ENCODE data around the gene TCEAL3. TPM values are rescaled to one million over a fixed set of nuclear protein-coding genes. Genes with fewer than 3 reads are reported as not detected.
"Not testable (repeated sequence)": the region's sequence is repeated elsewhere in the genome, so short reads cannot be mapped to it uniquely, and the experiment has no call there.

Gene TCEAL3
- total RNA-seq: 1 to 10 TPM; 4.0 to 4.5 TPM

- ChIA-PET CTCF (no interaction called here), POLR2A (interaction anchor here (1.0 kb wide), 1 partner anchor 78 kb away, joined by 4 read pairs; no protein-coding TSS in a partner anchor)
Observed at GRCh38 chrX:103607364-103608305, at the start of gene TCEAL3. TSS of gene TCEAL3 (plus strand) at chrX:103607963. CDS start at chrX:103609065, 1,102 bp downstream.

DNA sequence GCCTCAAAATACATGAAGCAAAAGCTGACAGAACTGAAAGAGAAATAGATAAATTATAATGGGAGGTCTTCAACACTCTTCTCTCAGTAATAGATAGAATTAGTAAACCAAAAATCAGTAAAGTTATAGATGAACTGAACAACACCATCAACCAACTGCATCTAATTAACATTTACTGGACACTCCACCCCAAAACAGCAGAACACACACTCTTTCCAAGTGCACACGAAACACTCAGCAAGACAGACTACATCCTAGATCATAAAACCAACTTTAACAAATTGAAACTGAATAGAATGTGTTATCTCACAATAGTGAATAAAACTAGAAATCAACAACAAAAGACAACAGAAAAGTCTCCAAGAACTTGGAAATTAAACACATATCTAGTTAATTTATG, 47.5 kb upstream of the TCEAL3 start:
- ChIA-PET POLR2A (no interaction called here), CTCF (no interaction called here)

- CTCF ChIA-PET: no interaction called here
- POLR2A ChIA-PET: no interaction called here
Observed at GRCh38 chrX:103562801-103563200, 45.0 kb upstream of the TCEAL3 start.

GRCh38 chrX:103565197-103565596, 42.6 kb upstream of the TCEAL3 start:
- POLR2A ChIA-PET: no interaction called here
- CTCF ChIA-PET: no interaction called here

- CTCF ChIA-PET: no interaction called here
- POLR2A ChIA-PET: no interaction called here
Observed at GRCh38 chrX:103565752-103566151, 42.0 kb upstream of the TCEAL3 start.

- POLR2A ChIA-PET: no interaction called here
- CTCF ChIA-PET: no interaction called here
Observed at GRCh38 chrX:103571121-103571520, 36.6 kb upstream of the TCEAL3 start.

- ChIA-PET CTCF (no interaction called here), POLR2A (no interaction called here)
Observed at GRCh38 chrX:103571726-103572125, 36.0 kb upstream of the TCEAL3 start.

DNA sequence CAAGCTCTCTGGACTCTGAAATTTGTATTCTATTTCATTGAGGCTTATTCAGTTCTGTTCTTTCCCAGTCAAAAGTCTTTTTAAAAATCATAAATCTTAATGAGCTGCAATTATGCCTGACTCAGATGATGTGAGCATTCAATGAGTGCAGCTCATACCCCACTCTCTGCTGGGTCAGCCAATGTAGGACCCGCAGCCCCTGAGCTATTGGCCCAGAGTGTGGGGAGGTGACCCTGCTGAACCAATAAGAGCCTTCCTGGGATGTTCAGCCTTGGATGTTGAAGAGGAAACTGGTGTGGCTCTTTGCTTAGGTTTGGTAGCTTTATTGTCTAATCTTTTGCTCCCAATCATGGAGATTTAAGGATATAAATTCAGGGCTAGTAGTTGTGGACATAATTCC, 34.6 kb upstream of the TCEAL3 start:
- POLR2A ChIA-PET: no interaction called here
- CTCF ChIA-PET: no interaction called here

GRCh38 chrX:103584596-103584995, 23.2 kb upstream of the TCEAL3 start:
- ChIA-PET POLR2A (no interaction called here), CTCF (no interaction called here)

DNA sequence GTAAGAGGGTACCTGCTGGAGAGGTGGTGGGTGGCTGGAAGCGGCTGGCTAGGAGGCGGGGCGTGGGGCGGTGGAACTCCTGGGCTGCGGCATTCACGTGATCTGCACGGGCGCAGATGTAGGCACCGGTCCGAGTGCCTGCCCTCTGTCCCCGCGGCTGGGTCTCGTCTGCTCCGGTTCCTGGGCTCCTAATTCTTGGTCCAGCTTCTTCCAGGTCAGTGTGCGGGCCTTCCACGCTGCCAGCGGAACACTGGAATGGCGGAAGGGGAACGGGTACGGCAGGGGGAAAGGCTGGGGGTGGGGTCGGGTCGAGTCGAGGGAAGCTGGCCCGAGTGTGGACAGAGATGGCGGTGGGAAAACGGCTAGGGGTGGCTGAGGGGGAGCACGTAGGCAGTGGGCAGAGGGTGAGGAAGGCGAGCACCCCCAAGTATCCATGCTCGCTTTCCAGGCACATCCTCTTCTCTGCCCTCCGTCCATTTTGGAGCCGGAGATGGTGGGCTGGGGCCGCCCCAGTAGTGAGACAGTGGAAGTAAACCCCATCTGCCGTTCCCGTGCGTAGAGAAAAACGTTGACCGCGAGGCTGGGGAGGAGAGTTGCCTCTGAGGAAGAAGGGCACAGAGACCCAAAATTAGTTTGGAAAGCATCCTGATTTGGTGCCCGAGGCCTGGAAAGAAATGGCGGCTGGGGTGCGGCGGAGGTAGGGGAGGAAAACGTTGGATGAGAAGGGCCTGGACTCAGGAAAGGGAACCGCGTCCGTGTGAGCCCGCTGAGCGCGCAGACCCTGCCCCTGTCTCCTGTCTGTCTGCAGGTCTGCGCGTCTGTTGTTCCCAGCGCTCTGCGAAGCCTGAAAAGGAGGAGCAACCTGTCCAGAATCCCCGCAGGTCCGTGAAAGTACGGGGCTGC, 22.1 kb upstream of the TCEAL3 start, which contains the start of gene TCEAL4:
Gene TCEAL4, plus strand, starts transcription at position 105 of the 903 bp plus-strand sequence. CDS start 1,161 bp downstream, outside the sequence.
- POLR2A ChIA-PET: no interaction called here
- CTCF ChIA-PET: no interaction called here

DNA sequence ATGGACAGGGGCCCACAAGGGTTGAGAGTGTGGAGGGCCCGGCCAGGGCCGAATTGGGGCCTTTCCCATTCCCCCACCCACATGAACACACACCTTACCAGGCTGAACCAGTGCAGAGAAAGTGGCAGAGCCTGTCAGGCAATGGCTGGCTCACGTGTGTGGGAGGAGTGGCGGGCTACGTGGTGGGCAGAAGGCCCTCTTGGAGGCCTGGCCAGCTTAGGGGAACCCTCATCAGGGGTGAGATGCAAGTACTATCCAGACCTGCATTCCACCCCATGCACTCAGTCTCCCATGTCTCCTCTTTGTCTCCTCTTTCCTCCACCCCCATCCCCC, 21.5 kb upstream of the TCEAL3 start:
- ChIA-PET POLR2A (no interaction called here), CTCF (no interaction called here)

GRCh38 chrX:103586659-103587058, 21.1 kb upstream of the TCEAL3 start:
- ChIA-PET POLR2A (no interaction called here), CTCF (no interaction called here)

GRCh38 chrX:103592295-103592694, 15.5 kb upstream of the TCEAL3 start:
- CTCF ChIA-PET, POLR2A ChIA-PET: not testable (repeated sequence)

DNA sequence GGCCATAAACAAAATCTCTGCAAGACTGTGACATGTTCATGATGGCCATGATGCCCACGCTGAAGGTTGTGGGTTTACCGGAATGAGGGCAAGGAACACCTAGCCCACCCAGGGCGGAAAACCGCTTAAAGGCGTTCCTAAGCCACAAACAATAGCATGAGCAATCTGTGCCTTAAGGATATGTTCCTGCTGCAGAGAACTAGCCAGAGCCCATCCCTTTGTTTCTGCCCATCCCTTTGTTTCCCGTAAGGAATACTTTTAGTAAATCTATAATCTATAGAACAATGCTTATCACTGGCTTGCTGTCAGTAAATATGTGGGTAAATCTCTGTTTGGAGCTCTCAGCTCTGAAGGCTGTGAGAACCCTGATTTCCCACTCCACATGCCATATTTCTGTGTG, 12.6 kb upstream of the TCEAL3 start:
- CTCF ChIA-PET: not testable (repeated sequence)

DNA sequence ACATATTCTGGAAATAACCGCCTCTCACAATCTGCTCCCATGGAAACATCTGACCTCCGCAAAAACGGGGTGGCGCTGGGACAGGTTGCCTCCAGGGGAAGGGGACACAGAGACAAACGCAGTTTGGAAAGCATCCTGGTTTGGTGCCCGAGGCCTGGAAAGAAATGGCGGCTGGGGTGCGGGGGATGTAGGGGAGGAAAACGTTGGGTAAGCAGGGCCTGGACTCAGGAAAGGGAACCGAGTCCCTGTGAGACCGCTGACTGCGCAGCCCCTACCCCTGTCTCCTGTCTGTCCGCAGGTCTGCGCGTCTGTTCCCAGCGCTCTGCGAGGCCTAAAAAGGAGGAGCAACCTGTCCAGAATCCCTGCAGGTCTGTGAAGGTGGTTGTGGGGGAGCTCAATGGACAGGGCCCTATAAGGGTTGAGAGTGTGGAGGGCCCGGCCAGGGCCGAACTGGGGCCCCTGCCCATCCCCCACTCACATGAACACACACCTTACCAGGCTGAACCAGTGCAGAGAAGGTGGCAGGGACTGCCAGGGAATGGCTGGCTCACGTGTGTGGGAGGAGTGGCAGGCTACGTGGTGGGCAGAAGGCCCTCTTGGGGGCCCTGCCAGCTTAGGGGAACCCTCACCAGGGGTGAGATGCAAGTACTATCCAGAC, 672 bp downstream of the TCEAL3 start:
- POLR2A ChIA-PET: no interaction called here
- CTCF ChIA-PET: no interaction called here

More for the DNA sequence above, 12.6 kb upstream of the TCEAL3 start:
- POLR2A ChIA-PET: not testable (repeated sequence)

- ChIA-PET CTCF (no interaction called here), POLR2A (no interaction called here)
Observed at GRCh38 chrX:103610282-103610681, 2.5 kb downstream of the TCEAL3 start.

GRCh38 chrX:103613362-103613890, 5.7 kb downstream of the TCEAL3 start:
- ChIA-PET POLR2A (no interaction called here), CTCF (no interaction called here)

DNA sequence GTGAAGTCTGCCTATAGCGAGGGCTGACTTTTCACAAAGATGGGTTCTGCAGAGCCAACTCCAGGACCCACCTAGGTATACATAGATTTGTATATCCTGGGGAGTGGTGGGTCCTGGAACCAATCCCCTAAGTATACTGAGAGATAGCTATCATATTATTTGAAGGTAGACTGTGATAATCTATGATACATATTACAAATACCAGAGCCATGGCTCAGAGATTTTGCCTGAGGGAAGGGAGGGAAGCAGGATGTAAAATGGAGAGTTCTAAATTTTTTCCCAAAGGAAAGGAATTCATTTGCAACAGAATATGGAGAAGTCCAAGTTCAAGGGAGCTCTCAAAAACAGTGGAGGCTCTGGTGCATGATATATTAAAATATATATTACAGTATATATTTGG, 7.2 kb downstream of the TCEAL3 start:
- POLR2A ChIA-PET: no interaction called here
- CTCF ChIA-PET: no interaction called here

GRCh38 chrX:103615781-103616371, 8.1 kb downstream of the TCEAL3 start:
- POLR2A ChIA-PET: no interaction called here
- CTCF ChIA-PET: no interaction called here

DNA sequence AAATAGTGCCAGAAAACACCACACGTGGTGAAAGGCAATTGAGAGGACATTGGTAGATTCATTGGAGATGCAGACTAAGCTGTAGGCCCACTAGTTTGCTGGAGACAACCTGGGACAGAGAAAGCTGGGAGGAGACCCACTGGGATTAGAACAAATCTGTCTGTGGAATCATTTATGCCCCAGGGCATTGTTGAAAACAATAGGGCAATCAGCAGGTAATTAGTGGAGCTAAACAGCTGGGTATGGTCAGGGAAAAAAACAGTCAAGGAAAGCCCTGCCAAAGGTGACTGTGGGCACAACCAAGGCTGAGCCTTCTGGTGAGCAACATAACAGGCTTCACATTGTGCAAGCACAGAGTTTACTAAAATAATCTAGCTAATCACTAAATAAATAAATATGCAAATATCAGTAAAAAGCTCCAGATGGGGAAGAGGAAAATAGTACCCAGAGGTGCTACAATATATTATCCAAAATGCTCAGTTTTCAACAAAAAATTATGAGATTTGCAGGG, 9.0 kb downstream of the TCEAL3 start:
- ChIA-PET CTCF (no interaction called here), POLR2A (no interaction called here)
